Fibroblast of the aortic adventitia (primary cell): ENCODE results near the gene WASL. TPM values are rescaled to one million over a fixed set of nuclear protein-coding genes. Genes with fewer than 3 reads are reported as not detected.
"Not testable (repeated sequence)": the region's sequence is repeated elsewhere in the genome, so short reads cannot be mapped to it uniquely, and the experiment has no call there.

Experiments used
- DNase-seq: peaks from one replicate; pipeline ENCODE4 v3.0.0-alpha.2; 2010; ENCODE audit warnings: low read depth
- H3K4me3 ChIP-seq: 2 replicates; pipeline ENCODE4 v1.5.1; 2011; ENCODE audit warnings: low read depth, mild to moderate bottlenecking, control low read depth, low read length, moderate library complexity
- CTCF ChIP-seq: IDR thresholded peaks from 2 replicates; pipeline ENCODE4 v1.5.1; 2011; ENCODE audit warnings: mild to moderate bottlenecking, low read length, control low read depth, inconsistent platforms; ENCODE audit not compliant: insufficient read depth
- total RNA-seq: library from RNA; depleted of rRNA; stranded (reverse); fragments of >200 nt; gene quantifications from 2 replicates; pipeline ENCODE4 v1.2.3, GENCODE V29; 2012; ENCODE audit warnings: low replicate concordance

The WASL gene
- total RNA-seq, 1 donor = 31.9 TPM

DNA sequence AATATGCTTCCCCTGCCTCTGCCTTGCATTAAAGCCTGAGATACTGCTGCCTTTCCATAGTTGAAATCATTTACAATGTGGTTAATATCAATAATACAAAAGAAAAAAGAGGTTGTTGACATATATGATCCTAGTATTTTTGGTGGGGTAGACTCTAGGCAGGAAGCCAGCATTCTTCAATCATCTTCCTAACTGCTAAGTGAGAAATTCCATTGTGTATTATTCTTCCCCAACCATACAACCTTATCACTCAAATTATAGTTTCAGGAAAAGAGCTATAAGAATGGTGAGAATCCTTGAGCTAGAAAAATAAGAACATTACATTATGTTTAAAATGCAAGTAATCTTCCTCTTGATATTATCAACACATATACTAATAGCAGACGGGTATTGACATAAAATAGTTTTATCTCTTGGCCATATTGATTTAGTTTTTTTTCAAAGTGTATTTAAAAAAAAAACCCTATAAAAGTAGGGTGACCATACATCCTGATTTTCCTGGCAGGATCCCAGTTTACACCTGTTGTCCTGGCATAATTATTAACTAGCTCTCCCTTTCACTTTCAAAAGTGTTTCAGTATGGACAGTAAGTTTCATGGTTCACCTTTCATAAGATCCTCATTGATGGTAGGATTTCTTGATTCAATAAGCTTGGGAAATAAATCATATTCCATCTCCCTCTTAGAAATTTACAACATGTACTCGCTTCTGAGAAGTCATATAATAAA is 33.4 kb upstream of the WASL start:
- no peak for DNase-seq
- no peak overlapping the region for H3K4me3 ChIP-seq
- no peak for TF ChIP-seq CTCF

DNA sequence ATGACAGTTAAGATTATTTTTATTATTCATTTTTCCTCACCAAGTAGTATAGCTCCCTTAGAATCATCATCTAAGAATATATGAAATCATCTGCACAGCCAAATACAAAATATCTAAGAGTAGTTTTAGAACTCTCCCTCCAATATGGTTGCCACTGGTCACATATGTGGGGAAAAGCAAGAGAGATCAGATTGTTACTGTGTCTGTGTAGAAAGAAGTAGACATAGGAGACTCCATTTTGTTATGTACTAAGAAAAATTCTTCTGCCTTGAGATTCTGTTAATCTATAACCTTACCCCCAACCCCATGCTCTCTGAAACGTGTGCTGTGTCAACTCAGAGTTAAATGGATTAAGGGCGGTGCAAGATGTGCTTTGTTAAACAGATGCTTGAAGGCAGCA is 31.7 kb upstream of the WASL start:
- not testable (repeated sequence) for H3K4me3 ChIP-seq, DNase-seq

GRCh38 chr7:123774496-123774895 is 25.7 kb upstream of the WASL start:
- DNase-seq = no peak
- TF ChIP-seq CTCF = no peak
- H3K4me3 ChIP-seq = no peak overlapping the region

GRCh38 chr7:123773481-123773880 is 24.7 kb upstream of the WASL start:
- no peak for TF ChIP-seq CTCF
- DNase-seq = no peak
- H3K4me3 ChIP-seq = no peak overlapping the region

DNA sequence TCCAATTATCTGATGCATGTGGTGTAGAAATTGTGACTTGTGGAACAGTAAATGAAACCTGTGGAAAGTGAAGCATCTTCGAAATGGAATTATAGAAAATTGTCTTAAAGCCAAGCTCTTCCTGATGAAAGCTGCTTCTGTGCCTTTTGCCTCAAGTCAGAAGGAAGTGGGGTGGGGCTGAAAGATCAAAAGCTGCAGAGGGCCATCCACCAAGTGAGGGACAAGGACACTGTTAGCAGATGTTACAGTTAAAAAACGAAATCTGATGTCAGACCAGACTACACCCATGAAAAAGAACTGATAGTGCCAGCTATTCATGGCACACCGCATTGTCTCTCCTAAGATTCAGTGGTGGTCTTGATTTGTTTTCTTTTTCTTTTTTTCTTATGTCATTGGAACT is 23.8 kb upstream of the WASL start:
- no peak overlapping the region for H3K4me3 ChIP-seq
- DNase-seq = no peak
- TF ChIP-seq CTCF = no peak

- TF ChIP-seq CTCF = no peak
- no peak overlapping the region for H3K4me3 ChIP-seq
Measured at GRCh38 chr7:123771846-123772245, 23.0 kb upstream of the WASL start.

DNA sequence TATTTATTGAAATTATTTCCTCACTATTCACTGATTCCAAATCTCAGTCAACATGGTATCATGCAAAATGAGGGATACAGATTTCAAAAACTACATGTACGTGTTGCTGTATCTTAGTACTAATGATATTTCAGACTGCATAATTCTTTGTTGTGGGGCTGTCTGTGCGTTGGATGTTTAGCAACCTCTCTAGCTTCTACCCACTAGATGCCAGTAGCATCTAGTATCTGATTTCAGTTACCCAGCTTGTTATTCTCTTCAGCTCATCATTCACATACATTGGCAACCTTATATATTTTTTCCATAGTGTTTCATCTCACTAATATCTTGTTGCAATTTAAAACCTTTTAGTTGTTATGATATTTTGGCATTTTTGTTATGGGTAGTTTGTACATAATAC is 22.5 kb upstream of the WASL start:
- TF ChIP-seq CTCF = no peak
- no peak for DNase-seq
- no peak overlapping the region for H3K4me3 ChIP-seq

More at GRCh38 chr7:123771846-123772245, 23.0 kb upstream of the WASL start:
- DNase-seq = no peak
